ACC112 (cell line): Measurements from ENCODE around the gene SLC39A6.
"Not testable (repeated sequence)": the region's sequence is repeated elsewhere in the genome, so short reads cannot be mapped to it uniquely, and the experiment has no call there.

Experiments
- H2AFZ ChIP-seq: fragments of 200-600 bp; sonication (generic); one replicate; pipeline ENCODE4 v1.6.0; 2017; ENCODE audit warnings: antibody characterized with exemption, low read length; ENCODE audit not compliant: unreplicated experiment
- H3K27ac ChIP-seq: fragments of 200-600 bp; sonication (generic); 2 replicates; pipeline ENCODE4 v1.5.1; 2014; ENCODE audit warnings: low read depth, mild to moderate bottlenecking, antibody characterized with exemption, low read length, moderate library complexity
- H3K27me3 ChIP-seq: fragments of 200-600 bp; sonication (generic); 2 replicates; pipeline ENCODE4 v1.6.1; 2014; ENCODE audit warnings: mild to moderate bottlenecking, antibody characterized with exemption, low read length, moderate library complexity, mixed read lengths; ENCODE audit not compliant: insufficient read depth
- H3K36me3 ChIP-seq: fragments of 200-600 bp; sonication (generic); 2 replicates; pipeline ENCODE4 v1.6.1; 2016; ENCODE audit warnings: mild to moderate bottlenecking, antibody characterized with exemption, low read length, moderate library complexity, mixed read lengths; ENCODE audit not compliant: insufficient read depth
- H3K4me1 ChIP-seq: fragments of 200-600 bp; sonication (generic); one replicate; pipeline ENCODE4 v1.6.1; 2016; ENCODE audit warnings: low read length, mixed read lengths; ENCODE audit not compliant: insufficient read depth, unreplicated experiment, control insufficient read depth
- H3K4me3 ChIP-seq: fragments of 200-600 bp; sonication (generic); 2 replicates; pipeline ENCODE4 v1.5.1; 2014; ENCODE audit warnings: mild to moderate bottlenecking, low read depth, low read length
- H3K79me2 ChIP-seq: fragments of 200-600 bp; sonication (generic); one replicate; pipeline ENCODE4 v1.6.0; 2016; ENCODE audit warnings: low read length; ENCODE audit not compliant: control insufficient read depth, unreplicated experiment, insufficient read depth

The SLC39A6 gene

GRCh38 chr18:36124841-36125240 lies 4.3 kb downstream of the SLC39A6 start:
- Histone ChIP-seq H3K4me1 (peaks cover 5% of the 10 kb centered on the region), H3K79me2 (peaks cover 13% of the 10 kb centered on the region), H2AFZ (no peak overlapping the region), H3K27ac (no peak overlapping the region), H3K27me3 (no peaks in the 10 kb centered on the region), H3K36me3 (peaks cover 8% of the 10 kb centered on the region; the same call in 1 of the 2 replicates), H3K4me3 (no peak overlapping the region)

GRCh38 chr18:36120297-36120696 lies 8.8 kb downstream of the SLC39A6 start:
- Histone ChIP-seq H3K27ac (no peak overlapping the region), H2AFZ (no peak overlapping the region), H3K36me3 (peaks cover 13% of the 10 kb centered on the region; the same call in 1 of the 2 replicates), H3K4me3 (no peak overlapping the region), H3K79me2 (no peaks in the 10 kb centered on the region), H3K27me3 (no peaks in the 10 kb centered on the region), H3K4me1 (no peaks in the 10 kb centered on the region)

GRCh38 chr18:36116771-36117170 lies 12.4 kb downstream of the SLC39A6 start:
- H3K79me2 ChIP-seq, H3K27me3 ChIP-seq, H3K4me3 ChIP-seq, H2AFZ ChIP-seq, H3K4me1 ChIP-seq, H3K27ac ChIP-seq: not testable (repeated sequence)
- peaks cover 15% of the 10 kb centered on the region for H3K36me3 ChIP-seq

GRCh38 chr18:36114738-36115137 lies 14.4 kb downstream of the SLC39A6 start:
- H3K4me3 ChIP-seq: no peak overlapping the region
- peaks cover 15% of the 10 kb centered on the region for H3K36me3 ChIP-seq
- no peaks in the 10 kb centered on the region for H3K79me2 ChIP-seq
- no peaks in the 10 kb centered on the region for H3K4me1 ChIP-seq
- H2AFZ ChIP-seq: no peak overlapping the region
- no peaks in the 10 kb centered on the region for H3K27me3 ChIP-seq
- no peak overlapping the region for H3K27ac ChIP-seq

- no peak overlapping the region for H2AFZ ChIP-seq
- H3K4me1 ChIP-seq: no peaks in the 10 kb centered on the region
- H3K79me2 ChIP-seq: no peaks in the 10 kb centered on the region
- no peaks in the 10 kb centered on the region for H3K27me3 ChIP-seq
- H3K4me3 ChIP-seq: no peak overlapping the region
- H3K36me3 ChIP-seq: peaks cover 18% of the 10 kb centered on the region
- no peak overlapping the region for H3K27ac ChIP-seq
Measured at GRCh38 chr18:36114251-36114650, 14.9 kb downstream of the SLC39A6 start.

GRCh38 chr18:36112302-36112701 lies 16.8 kb downstream of the SLC39A6 start:
- Histone ChIP-seq H3K27ac (no peak overlapping the region), H3K36me3 (peaks cover 18% of the 10 kb centered on the region), H3K79me2 (no peaks in the 10 kb centered on the region), H3K4me1 (no peaks in the 10 kb centered on the region), H3K4me3 (no peak overlapping the region), H3K27me3 (no peaks in the 10 kb centered on the region), H2AFZ (no peak overlapping the region)

GRCh38 chr18:36109737-36110136 lies 19.4 kb downstream of the SLC39A6 start:
- H3K27ac ChIP-seq: no peak overlapping the region
- H3K79me2 ChIP-seq: no peaks in the 10 kb centered on the region
- peaks cover 12% of the 10 kb centered on the region for H3K36me3 ChIP-seq
- no peak overlapping the region for H3K4me3 ChIP-seq
- no peaks in the 10 kb centered on the region for H3K27me3 ChIP-seq
- no peaks in the 10 kb centered on the region for H3K4me1 ChIP-seq
- no peak overlapping the region for H2AFZ ChIP-seq

- H3K36me3 ChIP-seq: peaks cover 6% of the 10 kb centered on the region
Measured at GRCh38 chr18:36108601-36109000, 20.5 kb downstream of the SLC39A6 start.

GRCh38 chr18:36108196-36108595 lies 20.9 kb downstream of the SLC39A6 start:
- Histone ChIP-seq H3K79me2 (no peaks in the 10 kb centered on the region), H3K27ac (no peak overlapping the region), H3K36me3 (peaks cover 6% of the 10 kb centered on the region), H3K4me3 (no peak overlapping the region), H3K27me3 (no peaks in the 10 kb centered on the region), H3K4me1 (no peaks in the 10 kb centered on the region), H2AFZ (no peak overlapping the region)

More at GRCh38 chr18:36108601-36109000, 20.5 kb downstream of the SLC39A6 start:
- Histone ChIP-seq H3K27ac (no peak overlapping the region), H3K27me3 (no peaks in the 10 kb centered on the region), H3K79me2 (no peaks in the 10 kb centered on the region), H2AFZ (no peak overlapping the region), H3K4me1 (no peaks in the 10 kb centered on the region), H3K4me3 (no peak overlapping the region)

GRCh38 chr18:36107477-36107876 lies 21.7 kb downstream of the SLC39A6 start:
- no peak overlapping the region for H3K4me3 ChIP-seq
- H2AFZ ChIP-seq: no peak overlapping the region
- no peaks in the 10 kb centered on the region for H3K79me2 ChIP-seq
- no peaks in the 10 kb centered on the region for H3K27me3 ChIP-seq
- H3K4me1 ChIP-seq: no peaks in the 10 kb centered on the region
- no peak overlapping the region for H3K27ac ChIP-seq
- H3K36me3 ChIP-seq: peaks cover 6% of the 10 kb centered on the region

- Histone ChIP-seq H3K4me3 (no peak overlapping the region), H3K4me1 (no peaks in the 10 kb centered on the region), H3K79me2 (no peaks in the 10 kb centered on the region), H3K27me3 (no peaks in the 10 kb centered on the region), H3K36me3 (peaks cover 3% of the 10 kb centered on the region; the same call in 1 of the 2 replicates), H3K27ac (no peak overlapping the region), H2AFZ (no peak overlapping the region)
Measured at GRCh38 chr18:36104749-36105148, 24.4 kb downstream of the SLC39A6 start.
